HepG2 (cell line): ENCODE results near the gene UBC. TPM values are rescaled to one million over a fixed set of nuclear protein-coding genes. Genes with fewer than 3 reads are reported as not detected.
A peak's percentile ranks its signal among the peaks of the same experiment; 100 is the strongest.

Experiments used
- ATAC-seq: fragments of 200-7000 bp; cut with Tn5 transposase; 3 replicates; pipeline ENCODE4 v1.9.1; 2020; ENCODE audit warnings: mild to moderate bottlenecking, moderate library complexity
- BruUV-seq: library from RNA; stranded (reverse); fragments of 400-500 nt; replicated peaks from 2 replicates; lab custom pipeline; 2021; lab: Mats Ljungman, UMichigan
- CTCF ChIA-PET: fragments of 300-600 bp; formaldehyde crosslinking; extraction: SDS; loops from one replicate; lab custom pipeline; 2021; ENCODE audit warnings: low total read pairs, inconsistent platforms, low intra/inter-chr PET ratio; lab: Yijun Ruan, JAX
- POLR2A ChIA-PET: fragments of 350-600 bp; sonication (Branson Sonifier 250); formaldehyde crosslinking; loops from one replicate; lab custom pipeline; 2020; ENCODE audit warnings: antibody characterized with exemption, inconsistent platforms; lab: Yijun Ruan, JAX
- DNase-seq: peaks from one replicate; pipeline ENCODE4 v3.0.0-alpha.2; 2015; ENCODE audit warnings: low spot score
- FAIRE-seq: peaks from 3 replicates; lab custom pipeline; 2011; peaks lifted over from hg19 to GRCh38; lab: Jason Lieb, UNC
- H2AFZ ChIP-seq: one replicate; pipeline ENCODE4 v1.6.1; 2011; ENCODE audit warnings: low read length, inconsistent platforms
- H3K27ac ChIP-seq: fragments of 300-600 bp; 3 replicates; pipeline ENCODE4 v1.8.0; 2011; ENCODE audit warnings: mixed run types, mild to moderate bottlenecking, mixed read lengths, low read length, inconsistent platforms; ENCODE audit not compliant: insufficient read depth; ENCODE audit errors: extremely low read length
- H3K27me3 ChIP-seq, 2 experiments: fragments of 200-600 bp in 1 of 2; 2 replicates in 1 of 2; 3 replicates in 1 of 2; pipeline versions ENCODE4 v1.6.0 to v1.8.0; 2011; ENCODE audit warnings: low read length in 2 of 2, mild to moderate bottlenecking in 2 of 2, moderate library complexity in 2 of 2, inconsistent platforms in 1 of 2; ENCODE audit not compliant: insufficient read depth in 2 of 2, control insufficient read depth in 1 of 2
- H3K36me3 ChIP-seq, 2 experiments: fragments of 200-600 bp in 1 of 2; replicated peaks in 1 of 2; 2 replicates in 1 of 2; 3 replicates in 1 of 2; pipeline versions ENCODE4 v1.5.1 to v1.8.0; 2011; ENCODE audit warnings: low read length in 2 of 2, inconsistent platforms in 1 of 2; ENCODE audit not compliant: insufficient read depth in 2 of 2, control insufficient read depth in 1 of 2
- H3K4me1 ChIP-seq: 2 replicates; pipeline ENCODE4 v1.5.1; 2012; ENCODE audit warnings: low read length, inconsistent platforms; ENCODE audit not compliant: insufficient read depth
- H3K4me2 ChIP-seq: 2 replicates; pipeline ENCODE4 v1.6.0; 2011; ENCODE audit warnings: low read depth, low read length, inconsistent platforms
- H3K4me3 ChIP-seq, 3 experiments: fragments of 200-600 bp in 1 of 3; sonication (generic), shearing (Covaris generic) in 1 of 3; replicated peaks in 1 of 3; 2 replicates each; pipeline ENCODE4 v1.5.1; 2011 to 2016; ENCODE audit warnings: low read length in 3 of 3, inconsistent platforms in 2 of 3, low read depth in 2 of 3, mild to moderate bottlenecking in 2 of 3, control low read depth in 1 of 3, mixed read lengths in 1 of 3; ENCODE audit not compliant: insufficient read depth in 1 of 3
- H3K79me2 ChIP-seq: one replicate; pipeline ENCODE4 v1.6.1; 2011; ENCODE audit warnings: low read length, inconsistent platforms; ENCODE audit not compliant: insufficient read depth
- H3K9ac ChIP-seq: 2 replicates; pipeline ENCODE4 v1.6.0; 2011; ENCODE audit warnings: mild to moderate bottlenecking, low read depth, low read length, inconsistent platforms; ENCODE audit not compliant: insufficient read depth
- H3K9me3 ChIP-seq: 2 replicates; pipeline ENCODE4 v1.5.1; 2012; ENCODE audit warnings: mild to moderate bottlenecking, low read length
- H4K20me1 ChIP-seq: 2 replicates; pipeline ENCODE4 v1.6.0; 2011; ENCODE audit warnings: inconsistent platforms, mild to moderate bottlenecking, low read length, moderate library complexity; ENCODE audit not compliant: insufficient read depth
- ARNTL ChIP-seq: sonication (generic); formaldehyde crosslinking; IDR thresholded peaks from 2 replicates; pipeline ENCODE4 v1.4.0; 2020; ENCODE audit warnings: mild to moderate bottlenecking, missing genetic modification reagents
- BRD4 ChIP-seq: sonication (generic); formaldehyde crosslinking; IDR thresholded peaks from 2 replicates; pipeline ENCODE4 v1.4.0; 2020; ENCODE audit warnings: missing genetic modification reagents
- CAMTA2 ChIP-seq: sonication (generic); formaldehyde crosslinking; IDR thresholded peaks from 2 replicates; pipeline ENCODE4 v1.4.0; 2020; ENCODE audit warnings: mild to moderate bottlenecking, missing genetic modification reagents, borderline replicate concordance
- FOXA3 ChIP-seq: IDR thresholded peaks from 2 replicates; pipeline ENCODE4 v1.6.1; 2016; ENCODE audit warnings: missing genetic modification reagents, missing compliant biosample characterization
- HINFP ChIP-seq: sonication (generic); formaldehyde crosslinking; IDR thresholded peaks from 2 replicates; pipeline ENCODE4 v1.4.0; 2020; ENCODE audit warnings: low read depth, mild to moderate bottlenecking, missing genetic modification reagents
- HMG20B ChIP-seq: conservative IDR thresholded peaks from 2 replicates; pipeline ENCODE4 v1.6.1; 2016; ENCODE audit warnings: missing genetic modification reagents, missing compliant biosample characterization
- HOXD1 ChIP-seq: sonication (generic); formaldehyde crosslinking; IDR thresholded peaks from 2 replicates; pipeline ENCODE4 v1.5.0; 2020; ENCODE audit warnings: missing genetic modification reagents
- MEF2D ChIP-seq: sonication (generic); formaldehyde crosslinking; IDR thresholded peaks from 2 replicates; pipeline ENCODE4 v1.5.1; 2020; ENCODE audit warnings: mild to moderate bottlenecking, missing genetic modification reagents
- MIXL1 ChIP-seq: IDR thresholded peaks from 2 replicates; pipeline ENCODE4 v1.6.1; 2016
- MTA1 ChIP-seq: sonication (generic); formaldehyde crosslinking; IDR thresholded peaks from 2 replicates; pipeline ENCODE4 v1.4.0; 2020; ENCODE audit warnings: missing genetic modification reagents, mild to moderate bottlenecking, borderline replicate concordance
- NFRKB ChIP-seq: fragments of 450-650 bp; IDR thresholded peaks from 2 replicates; pipeline ENCODE4 v1.6.1; 2017
- NR2F6 ChIP-seq, 2 experiments: IDR thresholded peaks; 2 replicates each; pipeline ENCODE4 v1.6.1; 2016; ENCODE audit warnings: antibody characterized with exemption in 1 of 2, mild to moderate bottlenecking in 1 of 2
- SMAD9 ChIP-seq: sonication (generic); formaldehyde crosslinking; IDR thresholded peaks from 2 replicates; pipeline ENCODE4 v1.5.1; 2020; ENCODE audit warnings: mild to moderate bottlenecking, missing genetic modification reagents
- ZBTB3 ChIP-seq: sonication (generic); formaldehyde crosslinking; IDR thresholded peaks from 2 replicates; pipeline ENCODE4 v1.4.0; 2020; ENCODE audit warnings: low read depth, mild to moderate bottlenecking, moderate library complexity, missing genetic modification reagents, borderline replicate concordance
- ZMYM2 ChIP-seq: sonication (generic); formaldehyde crosslinking; IDR thresholded peaks from 2 replicates; pipeline ENCODE4 v1.8.0; 2022; ENCODE audit warnings: mild to moderate bottlenecking, missing genetic modification reagents
- ZNF276 ChIP-seq: sonication (generic); formaldehyde crosslinking; IDR thresholded peaks from 2 replicates; pipeline ENCODE4 v1.4.0; 2020; ENCODE audit warnings: mild to moderate bottlenecking, low read depth, missing genetic modification reagents
- ZNF605 ChIP-seq: sonication (generic); formaldehyde crosslinking; IDR thresholded peaks from 2 replicates; pipeline ENCODE4 v1.8.0; 2022; ENCODE audit warnings: mild to moderate bottlenecking, missing genetic modification reagents
- ZNF691 ChIP-seq: sonication (generic); formaldehyde crosslinking; IDR thresholded peaks from 2 replicates; pipeline ENCODE4 v1.4.0; 2020; ENCODE audit warnings: missing genetic modification reagents, low read depth, mild to moderate bottlenecking, borderline replicate concordance
- ZNF724P ChIP-seq: sonication (generic); formaldehyde crosslinking; IDR thresholded peaks from 2 replicates; pipeline ENCODE4 v1.8.0; 2022; ENCODE audit warnings: missing genetic modification reagents, borderline replicate concordance
- ZSCAN25 ChIP-seq: sonication (generic); formaldehyde crosslinking; IDR thresholded peaks from 2 replicates; pipeline ENCODE4 v1.8.0; 2022; ENCODE audit warnings: mild to moderate bottlenecking, missing genetic modification reagents
- WGBS: methylation state at CpG from one replicate; pipeline ENCODE4 v1.1.6; 2017; ENCODE audit warnings: low lambda C conversion rate; 5-methylcytosine and 5-hydroxymethylcytosine counted together
- in situ Hi-C: cut with HindIII; loops from 2 replicates; pipeline ENCODE4 v1.10.0; 2017; ENCODE audit warnings: low pct_unique_long_range_greater_than_20kb; ENCODE audit not compliant: extremely low pct_ligation_motif_present
- intact Hi-C: fragments of 100-400 bp; cut with micrococcal nuclease; formaldehyde crosslinking; loops from one replicate; pipeline ENCODE4 v1.10.0; 2022; ENCODE audit not compliant: unreplicated experiment
- polyA plus RNA-seq, 8 experiments: library from polyadenylated mRNA; depleted of rRNA in 3 of 8; stranded (reverse) in 7 of 8; unstranded in 1 of 8; fragments of >200 nt; fragmentation: Illumina TruSeq in 4 of 8; extraction: Trizol in 4 of 8; gene quantifications; 2 replicates each; pipeline versions ENCODE4 v1.2.1 to v1.2.3, GENCODE V29; 2011 to 2016; ENCODE audit warnings: low read depth in 4 of 8, missing spikeins in 1 of 8, mixed read lengths in 1 of 8; ENCODE audit not compliant: insufficient read depth in 1 of 8
- total RNA-seq, 5 experiments: library from RNA; depleted of rRNA; stranded (reverse); fragments of >200 nt; fragmentation: Illumina TruSeq; extraction: Trizol; gene quantifications; 2 replicates each; pipeline ENCODE4 v1.2.3, GENCODE V29; 2016; ENCODE audit warnings: low read depth in 1 of 5

Gene UBC
- total and polyA plus RNA-seq, 2 of the 13 experiments (the other 11 are each of a cell fraction or from before 2014, with no cell fraction given): 805 to 1,432 TPM

GRCh38 chr12:124881123-124881522, 33.3 kb downstream of the UBC start:
- Histone ChIP-seq H3K9me3 (no peaks in the 10 kb centered on the region), H3K36me3 (no peaks in the 10 kb centered on the region), H3K4me3 (peak overlapping the region; percentile 2 to 36 (median 25); a peak in 3 of 6 replicates), H3K27me3 (no peaks in the 10 kb centered on the region), H3K79me2 (no peaks in the 10 kb centered on the region), H2AFZ (no peak overlapping the region), H3K4me2 (peak overlapping the region; percentile 70), H4K20me1 (no peaks in the 10 kb centered on the region), H3K4me1 (peaks cover 96% of the 10 kb centered on the region), H3K27ac (peak overlapping the region; percentile 63), H3K9ac (peak overlapping the region; percentile 34)
- WGBS: 2% methylated on average over 9 of the region's 10 CpGs
- CTCF ChIA-PET: interaction anchor here (2.4 kb wide), 1 partner anchor 26 kb away, joined by 8 read pairs; no protein-coding TSS in a partner anchor
- peak; percentile 80 for DNase-seq
- no TSS peak for BruUV-seq
- intact Hi-C loops: no loop called here
- peak; percentile 83 for ATAC-seq
- in situ Hi-C loops: no loop called here
- peak; percentile 40 for FAIRE-seq
- POLR2A ChIA-PET: interaction anchor here (1.1 kb wide), 2 partner anchors 19 to 20 kb away, joined by 4 to 5 read pairs; no protein-coding TSS in a partner anchor
- peak; percentile 80; the same call in 1 of the 2 replicates for TF ChIP-seq ZNF605 (CRISPR knock-in tag)
- TF ChIP-seq CAMTA2: no peak
- peak; percentile 20; the same call in 1 of the 2 replicates for TF ChIP-seq BRD4 (CRISPR knock-in tag)
- peak; percentile 72 for TF ChIP-seq MEF2D (CRISPR knock-in tag)
- peak; percentile 64; the same call in 1 of the 2 replicates for TF ChIP-seq ZNF691 (CRISPR knock-in tag)
- no peak for TF ChIP-seq NFRKB
- no peak for TF ChIP-seq ZBTB3 (CRISPR knock-in tag)
- no peak for TF ChIP-seq ZNF724P (CRISPR knock-in tag)
- peak; percentile 82 for TF ChIP-seq ZMYM2 (CRISPR knock-in tag)
- peak; percentile 60; the same call in 1 of the 2 replicates for TF ChIP-seq HINFP (CRISPR knock-in tag)
- peak; percentile 34; the same call in 1 of the 2 replicates for TF ChIP-seq FOXA3 (CRISPR knock-in tag)
- TF ChIP-seq HMG20B: peak; percentile 61; the same call in 1 of the 2 replicates
- no peak for TF ChIP-seq SMAD9
- TF ChIP-seq HOXD1 (CRISPR knock-in tag): 0 out of 2 replicates have a peak, but pooled peaks have one; percentile 28
- 0 out of 2 replicates have a peak, but pooled peaks have one; percentile 61 for TF ChIP-seq NR2F6 (IDR thresholded peaks at IDR 0.05)
- TF ChIP-seq NR2F6 (CRISPR knock-in tag; IDR thresholded peaks at IDR 0.05): peak; percentile 82
- TF ChIP-seq ZNF276 (CRISPR knock-in tag): peak; percentile 26; the same call in 1 of the 2 replicates
- TF ChIP-seq ARNTL (CRISPR knock-in tag): 0 out of 2 replicates have a peak, but pooled peaks have one; percentile 30
- TF ChIP-seq MTA1 (CRISPR knock-in tag): no peak
- 0 out of 2 replicates have a peak, but pooled peaks have one; percentile 24 for TF ChIP-seq ZSCAN25 (CRISPR knock-in tag)
- TF ChIP-seq MIXL1 (CRISPR knock-in tag): 0 out of 2 replicates have a peak, but pooled peaks have one; percentile 13
